Peyer's patch (tissue), 4 donors: ENCODE results near the gene CYS1. TPM values are rescaled to one million over a fixed set of nuclear protein-coding genes. Genes with fewer than 3 reads are reported as not detected.

ENCODE experiments used
- DNase-seq, 3 donors: peaks; one replicate each; pipeline ENCODE4 v3.0.0-alpha.2; 2017 to 2019
- H3K27ac ChIP-seq, 4 donors: fragments of 200-600 bp; sonication (generic); one replicate each; pipeline ENCODE4 v1.5.1; 2016 to 2019
- H3K27me3 ChIP-seq, 2 donors: fragments of 200-600 bp; sonication (generic); one replicate each; pipeline ENCODE4 v1.5.1; 2019
- H3K36me3 ChIP-seq, 3 donors: fragments of 200-600 bp; sonication (generic); one replicate each; pipeline ENCODE4 v1.5.1; 2016 to 2019
- H3K4me1 ChIP-seq, 4 donors: fragments of 200-600 bp; sonication (generic); one replicate each; pipeline ENCODE4 v1.5.1; 2016 to 2019
- H3K4me3 ChIP-seq, 4 donors: fragments of 200-600 bp; sonication (generic); 1 replicate in 3 of 4; 2 replicates in 1 of 4; pipeline ENCODE4 v1.5.1; 2016 to 2019; ENCODE audit warnings: mild to moderate bottlenecking in 1 of 4
- H3K9me3 ChIP-seq, 4 donors: fragments of 200-600 bp; sonication (generic); one replicate each; pipeline ENCODE4 v1.5.1; 2016 to 2019; ENCODE audit warnings: mild to moderate bottlenecking in 1 of 4
- CTCF ChIP-seq, 6 experiments: fragments of 450-650 bp in 4 of 6; fragments of 200-600 bp in 2 of 6; sonication (generic) in 1 of 6; IDR thresholded peaks; one replicate each; pipeline ENCODE4 v1.5.1; 2017 to 2019; ENCODE audit warnings: antibody characterized with exemption in 6 of 6, mild to moderate bottlenecking in 3 of 6, moderate library complexity in 1 of 6
- POLR2A ChIP-seq, 2 donors: fragments of 450-650 bp; IDR thresholded peaks; one replicate each; pipeline ENCODE4 v1.5.1; 2017; ENCODE audit warnings: antibody characterized with exemption in 2 of 2, mild to moderate bottlenecking in 2 of 2, moderate library complexity in 2 of 2
- total RNA-seq, 4 donors: library from RNA; depleted of rRNA; stranded (reverse); fragments of >200 nt; gene quantifications; one replicate each; pipeline ENCODE4 v1.1.0, GENCODE V29; 2016

Gene CYS1
- total RNA-seq, 4 donors from 2014 or later: 1.3 to 5.8 (median 1.6) TPM; not detected in 1

DNA sequence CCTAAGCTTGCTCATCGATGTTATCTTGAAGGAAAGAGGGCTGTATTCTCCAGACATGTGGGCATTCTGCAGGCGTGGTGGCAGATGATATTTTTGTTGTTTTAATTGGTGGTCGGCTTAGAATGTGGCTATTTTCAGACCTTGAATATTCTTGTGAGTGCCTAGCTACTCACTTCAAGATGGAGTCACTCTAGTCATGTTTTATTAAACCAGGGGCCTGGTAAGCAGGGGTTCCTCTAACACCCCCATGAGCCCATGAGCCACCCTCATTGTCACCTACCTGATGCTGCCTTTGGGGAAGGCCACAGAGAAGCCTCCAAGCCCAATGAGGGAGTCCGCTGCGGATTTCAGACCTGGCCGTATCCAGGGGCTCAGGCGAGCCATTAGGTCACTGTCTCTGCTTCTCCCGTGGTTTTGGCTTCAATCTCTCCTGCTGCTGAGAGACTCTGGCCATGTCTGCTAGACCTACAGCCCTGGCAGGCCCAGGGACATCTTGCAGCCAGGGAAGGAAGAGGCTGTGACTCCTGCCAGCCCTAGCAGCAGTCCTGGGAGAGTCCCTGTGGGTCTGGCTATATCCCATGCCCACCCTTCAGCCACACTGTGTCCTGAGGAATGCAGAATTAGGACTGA lies 53.2 kb downstream of the CYS1 start:
- no peaks in the 10 kb centered on the region for H3K27me3 ChIP-seq
- no peak for TF ChIP-seq POLR2A (IDR thresholded peaks at IDR 0.05)
- no peak for TF ChIP-seq CTCF (IDR thresholded peaks at IDR 0.05)
- no peaks in the 10 kb centered on the region for H3K36me3 ChIP-seq
- H3K27ac ChIP-seq: no peak overlapping the region
- no peak for DNase-seq
- no peaks in the 10 kb centered on the region for H3K9me3 ChIP-seq
- H3K4me1 ChIP-seq: peaks cover 0 to 9% (median 4%) of the 10 kb centered on the region in 4 donors
- no peak overlapping the region for H3K4me3 ChIP-seq

- Histone ChIP-seq H3K27me3 (no peaks in the 10 kb centered on the region), H3K9me3 (no peaks in the 10 kb centered on the region), H3K27ac (no peak overlapping the region), H3K36me3 (no peaks in the 10 kb centered on the region), H3K4me1 (no peaks in the 10 kb centered on the region), H3K4me3 (no peak overlapping the region)
- DNase-seq: no peak
- no peak for TF ChIP-seq POLR2A (IDR thresholded peaks at IDR 0.05)
These were observed 57.1 kb downstream of the CYS1 start for GRCh38 chr2:10022966-10023662.

- Histone ChIP-seq H3K27me3 (no peaks in the 10 kb centered on the region), H3K4me3 (no peak overlapping the region), H3K4me1 (no peaks in the 10 kb centered on the region), H3K27ac (no peak overlapping the region), H3K9me3 (no peaks in the 10 kb centered on the region), H3K36me3 (no peaks in the 10 kb centered on the region)
- DNase-seq: no peak
- TF ChIP-seq CTCF (IDR thresholded peaks at IDR 0.05) (no peak), POLR2A (IDR thresholded peaks at IDR 0.05) (no peak)
These were observed 57.8 kb downstream of the CYS1 start for GRCh38 chr2:10022445-10022844.

- Histone ChIP-seq H3K9me3 (no peaks in the 10 kb centered on the region), H3K27me3 (no peaks in the 10 kb centered on the region), H3K27ac (no peak overlapping the region), H3K36me3 (no peaks in the 10 kb centered on the region), H3K4me1 (no peaks in the 10 kb centered on the region), H3K4me3 (no peak overlapping the region)
- TF ChIP-seq POLR2A (IDR thresholded peaks at IDR 0.05) (no peak), CTCF (IDR thresholded peaks at IDR 0.05) (no peak)
- no peak for DNase-seq
These were observed 58.2 kb downstream of the CYS1 start for GRCh38 chr2:10022041-10022421.

DNA sequence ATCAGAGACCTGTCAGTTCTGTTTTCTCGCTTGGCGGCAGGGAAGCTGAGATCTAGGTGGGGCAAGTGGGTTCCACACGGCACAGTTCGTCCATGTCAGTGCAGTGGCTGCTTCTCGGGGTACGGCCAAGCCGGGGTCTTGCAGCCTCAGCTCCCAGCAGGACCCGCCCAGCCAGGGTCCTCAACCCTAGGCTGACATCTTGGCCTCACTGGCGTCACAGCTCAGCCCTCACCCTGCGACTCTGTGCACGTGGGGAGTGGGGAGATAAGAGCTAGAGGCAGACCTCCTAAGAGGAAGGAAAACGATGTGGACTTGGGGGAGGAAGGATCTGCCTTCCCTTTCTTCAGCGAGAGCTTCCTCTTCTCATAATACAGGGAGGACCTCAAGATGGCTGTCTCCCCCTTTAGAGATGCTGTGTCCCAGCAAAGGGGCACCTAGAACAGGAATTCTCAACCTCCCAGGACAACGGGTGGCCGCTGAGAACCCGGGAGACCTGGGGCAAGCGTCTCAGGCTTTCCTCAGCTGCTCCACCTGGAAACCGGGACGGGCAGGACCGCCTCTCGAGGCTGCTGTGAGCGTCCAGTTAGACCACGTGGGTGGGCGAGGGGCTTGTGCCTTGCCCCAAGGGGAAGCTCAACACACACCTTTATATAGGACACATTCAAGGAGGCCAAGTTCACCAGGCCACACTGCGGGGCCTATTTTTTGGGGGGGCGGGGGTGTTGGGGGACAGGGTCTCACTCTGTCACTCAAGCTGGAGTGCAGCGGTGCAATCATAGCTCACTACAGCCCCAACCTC lies 60.4 kb downstream of the CYS1 start:
- Histone ChIP-seq H3K9me3 (no peaks in the 10 kb centered on the region), H3K36me3 (no peaks in the 10 kb centered on the region), H3K4me1 (no peaks in the 10 kb centered on the region), H3K27ac (no peak overlapping the region), H3K27me3 (no peaks in the 10 kb centered on the region), H3K4me3 (no peak overlapping the region)
- TF ChIP-seq CTCF (IDR thresholded peaks at IDR 0.05) (no peak), POLR2A (IDR thresholded peaks at IDR 0.05) (no peak)
- DNase-seq: no peak

GRCh38 chr2:10019174-10019573 lies 61.0 kb downstream of the CYS1 start:
- TF ChIP-seq POLR2A (IDR thresholded peaks at IDR 0.05) (no peak), CTCF (IDR thresholded peaks at IDR 0.05) (no peak)
- no peaks in the 10 kb centered on the region for H3K27me3 ChIP-seq
- no peaks in the 10 kb centered on the region for H3K4me1 ChIP-seq
- no peak overlapping the region for H3K27ac ChIP-seq
- H3K4me3 ChIP-seq: no peak overlapping the region
- H3K36me3 ChIP-seq: no peaks in the 10 kb centered on the region
- H3K9me3 ChIP-seq: no peaks in the 10 kb centered on the region
- no peak for DNase-seq
